GM12872 (cell line): ENCODE data around the gene IFFO2.

Experiments
- TF ChIP-seq, protein P1 (sequence below): IDR thresholded peaks from 3 replicates; pipeline ENCODE4 v1.5.1; 2011; ENCODE audit warnings: low read depth, mild to moderate bottlenecking, low read length, moderate library complexity; ENCODE audit not compliant: insufficient read depth

IFFO2 gene

DNA sequence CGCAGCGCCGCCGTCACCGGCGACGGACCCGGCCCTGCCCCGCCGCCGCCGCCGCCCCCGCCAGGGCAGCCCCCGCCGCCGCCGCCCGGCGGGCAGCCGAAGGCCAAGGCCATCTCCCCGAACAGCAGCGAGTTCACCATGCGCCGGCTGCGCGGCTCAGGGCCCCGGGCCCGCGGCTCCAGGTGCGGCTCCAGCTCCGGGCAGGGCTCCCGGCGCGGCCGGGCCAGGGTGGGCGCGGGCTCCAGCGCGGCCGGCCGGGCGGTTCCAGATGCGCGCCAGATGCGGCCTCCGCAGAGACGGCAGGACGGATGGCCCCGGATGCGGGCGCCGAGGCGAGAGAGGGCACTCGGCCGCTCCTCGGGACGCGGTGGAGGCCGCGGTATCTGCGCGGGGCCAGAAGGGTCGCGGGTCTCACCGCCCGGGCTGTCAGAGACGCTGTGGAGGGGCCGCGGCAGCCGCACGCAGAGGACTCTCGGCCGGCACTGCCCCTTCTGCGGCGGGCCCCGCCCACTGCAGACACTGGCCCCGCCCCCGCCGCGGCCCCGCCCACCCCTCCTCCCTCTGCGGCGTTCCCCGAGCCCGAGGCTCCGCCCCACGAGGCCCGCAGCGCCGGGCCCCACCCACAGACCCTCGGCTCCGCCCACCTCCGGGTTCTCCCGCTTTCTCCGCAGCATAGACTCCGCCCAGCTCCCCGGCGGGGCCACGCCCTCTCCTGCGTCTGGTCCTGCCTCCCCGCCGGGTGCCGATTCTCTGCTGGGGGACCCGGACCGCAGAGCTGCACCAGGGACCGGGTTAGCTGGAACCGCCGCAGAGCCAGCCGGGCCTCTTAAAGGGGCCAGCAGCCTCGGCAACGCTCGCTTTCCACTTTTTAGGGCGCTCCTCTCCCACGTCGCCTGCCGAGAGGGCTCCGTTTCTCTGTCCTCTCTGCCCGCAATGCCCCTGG, at the start of gene IFFO2:
IFFO2 (minus strand) TSS at position 484 of the 943 bp plus-strand sequence; CDS start at position 140, 344 bp downstream.
- TF ChIP-seq, protein P1, sequence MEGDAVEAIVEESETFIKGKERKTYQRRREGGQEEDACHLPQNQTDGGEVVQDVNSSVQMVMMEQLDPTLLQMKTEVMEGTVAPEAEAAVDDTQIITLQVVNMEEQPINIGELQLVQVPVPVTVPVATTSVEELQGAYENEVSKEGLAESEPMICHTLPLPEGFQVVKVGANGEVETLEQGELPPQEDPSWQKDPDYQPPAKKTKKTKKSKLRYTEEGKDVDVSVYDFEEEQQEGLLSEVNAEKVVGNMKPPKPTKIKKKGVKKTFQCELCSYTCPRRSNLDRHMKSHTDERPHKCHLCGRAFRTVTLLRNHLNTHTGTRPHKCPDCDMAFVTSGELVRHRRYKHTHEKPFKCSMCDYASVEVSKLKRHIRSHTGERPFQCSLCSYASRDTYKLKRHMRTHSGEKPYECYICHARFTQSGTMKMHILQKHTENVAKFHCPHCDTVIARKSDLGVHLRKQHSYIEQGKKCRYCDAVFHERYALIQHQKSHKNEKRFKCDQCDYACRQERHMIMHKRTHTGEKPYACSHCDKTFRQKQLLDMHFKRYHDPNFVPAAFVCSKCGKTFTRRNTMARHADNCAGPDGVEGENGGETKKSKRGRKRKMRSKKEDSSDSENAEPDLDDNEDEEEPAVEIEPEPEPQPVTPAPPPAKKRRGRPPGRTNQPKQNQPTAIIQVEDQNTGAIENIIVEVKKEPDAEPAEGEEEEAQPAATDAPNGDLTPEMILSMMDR, result no peak

DNA sequence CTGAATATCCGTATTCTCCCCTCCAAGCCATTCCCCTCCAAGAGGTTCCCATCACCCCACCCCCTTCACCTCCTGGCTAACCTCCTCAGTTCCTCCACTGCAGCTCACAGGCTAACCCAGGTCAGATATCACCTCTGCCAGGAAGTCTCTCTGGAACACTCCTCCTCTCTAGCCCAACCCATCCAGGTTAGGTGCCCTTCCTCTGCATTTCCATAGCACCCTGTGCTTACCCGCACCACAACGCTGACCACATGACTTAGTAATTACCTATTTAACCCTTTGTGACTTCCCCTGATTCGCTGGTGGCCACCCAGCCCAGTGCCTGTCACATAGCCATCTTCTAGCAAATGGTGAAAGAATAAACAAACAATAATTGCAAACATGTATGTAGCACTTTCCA, 49.5 kb upstream of the IFFO2 start:
- TF ChIP-seq, protein P1, result no peak

DNA sequence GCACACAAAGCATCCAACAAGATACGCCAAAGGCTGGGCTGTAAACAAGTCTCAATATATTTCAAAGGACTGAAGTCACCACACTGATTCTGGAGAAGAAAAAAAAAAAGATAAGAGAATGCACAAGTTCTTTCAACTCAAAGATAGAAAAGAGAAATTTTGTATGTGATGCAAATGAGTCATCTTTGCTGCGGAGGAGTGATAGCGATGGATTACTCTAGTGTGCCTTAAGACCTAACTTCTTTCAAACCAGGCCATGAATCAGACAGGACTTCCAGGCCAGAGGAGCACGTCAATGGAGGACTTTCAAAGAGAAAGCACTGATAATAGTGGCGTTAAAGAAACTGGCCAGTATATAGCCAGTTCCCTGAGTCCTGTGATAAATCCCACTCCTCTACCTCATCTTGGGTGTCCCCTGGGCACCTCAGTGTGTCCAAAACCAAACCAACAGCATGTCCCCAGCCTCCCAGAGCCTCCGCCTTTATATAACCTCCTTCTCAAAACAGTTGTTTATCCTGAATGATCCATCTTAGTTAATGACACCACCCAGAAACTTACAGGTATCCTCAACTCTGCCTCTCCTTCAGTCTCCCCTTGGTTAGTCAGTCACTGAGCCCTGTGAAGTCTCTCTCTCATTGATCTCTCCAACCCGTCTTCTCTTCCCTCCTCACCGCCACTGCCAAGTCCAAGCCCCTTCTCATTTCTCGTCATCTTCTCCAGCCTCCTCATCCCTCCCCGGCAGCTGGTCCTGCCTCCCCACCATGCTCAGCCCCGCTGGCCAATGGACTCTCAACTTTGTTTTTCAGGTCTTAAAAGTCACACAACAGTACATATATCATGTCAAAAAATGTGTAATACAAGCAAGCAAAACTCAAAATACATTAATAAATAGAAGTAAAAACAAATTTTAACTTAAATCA, 47.2 kb upstream of the IFFO2 start:
- TF ChIP-seq, protein P1, result no peak

GRCh38 chr1:19000065-19000464, 43.6 kb upstream of the IFFO2 start:
- TF ChIP-seq, protein P1, result no peak

DNA sequence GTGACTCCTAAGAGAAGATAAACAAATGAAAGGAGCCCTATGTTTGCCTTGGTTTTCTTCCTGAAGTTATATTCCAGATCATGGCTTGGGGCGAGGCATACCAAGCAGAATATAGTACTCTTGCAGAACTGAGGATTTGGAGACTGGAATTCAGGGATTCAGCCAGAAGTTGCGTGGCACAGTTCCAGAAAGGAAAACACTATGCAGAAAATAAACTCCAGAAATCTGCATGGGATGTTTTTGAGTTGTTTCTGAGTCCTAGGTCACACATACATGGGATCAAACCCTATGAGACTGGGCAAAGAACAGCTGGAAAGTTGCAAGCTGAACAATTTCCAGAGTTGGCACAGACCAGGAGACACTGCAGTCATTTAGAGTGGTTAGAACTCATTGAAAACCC, 42.9 kb upstream of the IFFO2 start:
- TF ChIP-seq, protein P1, result no peak

- TF ChIP-seq, protein P1, result no peak
These were observed 41.7 kb upstream of the IFFO2 start for GRCh38 chr1:18998016-18998724.
